GM10248 (cell line): ENCODE results near the gene VMAC.

Experiments
- CTCF ChIA-PET: fragments of 300-600 bp; sonication (Branson Sonifier 250); formaldehyde crosslinking; extraction: SDS; loops from one replicate; lab custom pipeline; 2021; ENCODE audit warnings: antibody characterized with exemption; lab: Yijun Ruan, JAX
- POLR2A ChIA-PET: fragments of 350-650 bp; sonication (Branson Sonifier 250); formaldehyde crosslinking; extraction: SDS; loops from one replicate; lab custom pipeline; 2020; ENCODE audit warnings: antibody characterized with exemption; lab: Yijun Ruan, JAX
- DNase-seq: peaks from one replicate; pipeline ENCODE4 v3.0.0; 2012; ENCODE audit errors: extremely low spot score
- TF ChIP-seq, protein P1 (sequence below): IDR thresholded peaks from 2 replicates; pipeline ENCODE4 v1.5.1; 2012; ENCODE audit warnings: mild to moderate bottlenecking, low read depth; ENCODE audit errors: extremely low read depth, missing control alignments, control extremely low read depth

VMAC gene

DNA sequence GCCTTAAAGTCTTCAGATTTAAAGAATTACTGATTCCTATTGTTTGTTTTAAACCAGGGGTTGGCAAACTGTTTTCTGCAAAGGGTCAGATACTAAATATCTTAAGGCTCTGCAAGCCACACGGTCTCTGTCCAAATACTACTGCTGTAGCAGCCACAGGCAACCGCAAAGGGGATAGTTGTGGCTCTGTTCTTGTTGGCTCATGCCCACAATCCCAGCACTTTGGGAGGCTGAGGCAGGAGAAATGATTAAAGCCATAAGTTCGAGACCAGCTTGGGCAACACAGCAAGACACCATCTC lies 50.9 kb downstream of the VMAC start:
- TF ChIP-seq, protein P1, sequence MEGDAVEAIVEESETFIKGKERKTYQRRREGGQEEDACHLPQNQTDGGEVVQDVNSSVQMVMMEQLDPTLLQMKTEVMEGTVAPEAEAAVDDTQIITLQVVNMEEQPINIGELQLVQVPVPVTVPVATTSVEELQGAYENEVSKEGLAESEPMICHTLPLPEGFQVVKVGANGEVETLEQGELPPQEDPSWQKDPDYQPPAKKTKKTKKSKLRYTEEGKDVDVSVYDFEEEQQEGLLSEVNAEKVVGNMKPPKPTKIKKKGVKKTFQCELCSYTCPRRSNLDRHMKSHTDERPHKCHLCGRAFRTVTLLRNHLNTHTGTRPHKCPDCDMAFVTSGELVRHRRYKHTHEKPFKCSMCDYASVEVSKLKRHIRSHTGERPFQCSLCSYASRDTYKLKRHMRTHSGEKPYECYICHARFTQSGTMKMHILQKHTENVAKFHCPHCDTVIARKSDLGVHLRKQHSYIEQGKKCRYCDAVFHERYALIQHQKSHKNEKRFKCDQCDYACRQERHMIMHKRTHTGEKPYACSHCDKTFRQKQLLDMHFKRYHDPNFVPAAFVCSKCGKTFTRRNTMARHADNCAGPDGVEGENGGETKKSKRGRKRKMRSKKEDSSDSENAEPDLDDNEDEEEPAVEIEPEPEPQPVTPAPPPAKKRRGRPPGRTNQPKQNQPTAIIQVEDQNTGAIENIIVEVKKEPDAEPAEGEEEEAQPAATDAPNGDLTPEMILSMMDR = no peak
- POLR2A ChIA-PET = no interaction called here
- CTCF ChIA-PET = interaction anchor here (1.0 to 12.0 kb wide), 4 partner anchors 9 to 67 kb away, joined by 3 to 88 read pairs (median 12); no protein-coding TSS in a partner anchor
- no peak for DNase-seq

DNA sequence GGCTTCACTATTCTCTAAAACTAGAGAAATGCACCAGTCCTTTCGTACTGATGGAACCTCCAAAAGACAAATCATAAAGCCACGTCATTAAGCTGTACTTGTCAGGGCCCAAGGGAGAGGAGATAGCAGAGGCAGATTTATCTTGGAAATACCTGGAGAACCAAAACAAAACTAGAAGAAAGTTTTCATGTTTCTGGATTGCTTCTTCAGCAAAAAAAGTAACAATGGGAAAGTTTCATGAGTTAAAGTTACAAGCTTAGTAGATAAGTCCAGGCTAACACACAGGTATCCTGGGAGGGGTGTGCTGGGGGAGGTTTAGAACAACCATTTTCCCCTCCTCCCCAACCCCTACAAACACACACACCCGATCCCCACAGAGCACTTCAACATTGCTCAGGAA lies 51.7 kb downstream of the VMAC start:
- CTCF ChIA-PET = interaction anchor here (1.2 to 12.0 kb wide), 3 partner anchors 11 to 67 kb away, joined by 3 to 88 read pairs (median 20); no protein-coding TSS in a partner anchor
- TF ChIP-seq, protein P1 = no peak
- POLR2A ChIA-PET = no interaction called here
- DNase-seq = no peak

DNA sequence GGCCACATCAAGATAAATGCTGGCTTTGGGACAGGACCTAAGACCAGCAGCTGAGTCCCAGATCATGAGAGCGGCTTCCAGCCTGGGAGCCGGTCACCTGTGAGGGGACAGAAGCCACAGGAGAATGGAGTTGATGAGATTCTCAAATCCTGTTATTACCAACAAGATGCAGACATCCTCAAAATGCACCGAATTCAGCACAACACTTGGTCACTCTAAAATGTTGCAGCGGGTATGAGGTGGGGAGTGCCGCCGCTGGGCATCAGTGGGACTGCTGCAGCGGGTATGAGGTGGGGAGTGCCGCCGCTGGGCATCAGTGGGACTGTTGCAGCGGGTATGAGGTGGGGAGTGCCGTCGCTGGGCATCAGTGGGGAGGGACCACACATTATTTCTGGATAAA lies 52.1 kb downstream of the VMAC start:
- ChIA-PET CTCF (interaction anchor here (1.1 to 12.0 kb wide), 3 partner anchors 11 to 66 kb away, joined by 3 to 88 read pairs (median 20); no protein-coding TSS in a partner anchor), POLR2A (no interaction called here)
- DNase-seq = no peak
- TF ChIP-seq, protein P1 = no peak

DNA sequence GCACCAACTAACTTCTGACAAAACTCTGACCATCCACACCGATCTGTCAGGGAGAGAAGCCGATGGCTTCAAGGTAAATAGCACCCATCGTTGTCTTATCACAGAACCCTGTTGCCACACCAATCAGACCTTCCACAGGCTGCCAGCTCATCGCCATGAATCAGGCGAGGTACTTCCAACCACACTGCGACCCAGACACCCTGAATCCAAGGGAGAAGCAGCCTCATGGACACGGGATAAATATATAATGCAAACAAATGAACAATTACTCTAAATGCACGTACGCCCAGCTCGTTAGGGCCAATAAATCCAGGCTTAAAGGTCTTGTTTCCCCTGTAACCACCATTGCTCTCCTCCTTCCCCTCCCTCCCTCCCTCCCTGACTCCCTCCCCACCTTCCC lies 52.5 kb downstream of the VMAC start:
- ChIA-PET POLR2A (interaction anchor here (0.5 kb wide), 1 partner anchor 439 kb away, joined by 8 read pairs; no protein-coding TSS in a partner anchor), CTCF (interaction anchor here (1.0 to 12.0 kb wide), 4 partner anchors 10 to 66 kb away, joined by 3 to 88 read pairs (median 12); no protein-coding TSS in a partner anchor)
- DNase-seq = no peak
- TF ChIP-seq, protein P1 = no peak

DNA sequence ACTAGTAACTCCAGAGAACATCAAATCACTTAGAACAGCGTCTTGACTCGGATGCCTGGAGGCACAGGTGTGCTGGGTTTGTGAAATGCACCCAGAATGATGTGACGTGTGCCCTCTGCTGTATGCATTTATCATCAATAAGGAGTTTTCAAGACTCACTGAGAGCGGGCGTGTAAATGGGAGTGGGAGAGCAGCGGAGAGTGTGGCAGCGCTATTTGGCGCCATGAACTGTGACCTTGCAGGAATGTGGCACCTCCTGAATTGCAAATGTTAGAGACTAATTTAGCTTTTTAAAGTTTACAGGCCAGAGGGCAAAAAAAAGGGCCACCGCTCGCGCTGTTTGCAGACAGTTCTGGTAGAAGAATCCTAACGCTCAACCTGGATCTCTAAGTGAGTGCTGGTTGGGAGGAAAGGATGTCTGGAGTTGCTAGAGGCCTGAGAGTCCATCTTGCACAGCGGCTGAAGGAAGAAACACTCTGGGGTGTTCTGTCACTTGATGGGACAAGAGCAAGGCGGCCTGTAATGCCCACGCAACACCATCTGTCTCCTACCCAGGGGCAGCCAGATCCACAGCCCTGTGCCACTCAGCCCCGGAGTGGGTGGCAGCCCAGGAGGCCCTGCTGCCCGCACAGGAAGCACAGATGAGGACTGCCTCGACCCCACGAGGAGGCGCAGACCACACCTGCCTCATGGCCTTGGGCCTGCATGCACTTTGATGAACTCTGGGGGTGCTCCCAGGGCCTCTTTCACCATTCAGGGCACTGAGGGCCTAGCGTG lies 53.6 kb downstream of the VMAC start:
- TF ChIP-seq, protein P1 = no peak
- ChIA-PET POLR2A (no interaction called here), CTCF (interaction anchor here (1.0 to 12.0 kb wide), 3 partner anchors 9 to 65 kb away, joined by 4 to 88 read pairs (median 20); no protein-coding TSS in a partner anchor)
- no peak for DNase-seq

DNA sequence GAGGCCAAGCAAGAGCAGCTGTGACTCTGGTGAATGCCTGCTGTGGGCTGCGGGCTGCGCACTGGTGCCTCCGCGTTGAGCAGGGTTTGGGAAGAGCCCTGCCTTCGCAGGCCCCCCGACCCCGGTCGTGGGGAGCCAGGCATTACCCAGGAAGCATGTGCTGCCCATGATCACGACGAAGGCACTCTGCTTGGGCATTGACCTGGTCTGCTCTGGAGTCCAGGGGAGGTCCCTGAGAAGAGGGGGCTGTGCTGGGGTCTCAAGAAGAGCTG lies 54.1 kb downstream of the VMAC start:
- TF ChIP-seq, protein P1 = no peak
- ChIA-PET POLR2A (no interaction called here), CTCF (interaction anchor here (5.4 to 12.0 kb wide), 2 partner anchors 9 to 64 kb away, joined by 20 to 88 read pairs; no protein-coding TSS in a partner anchor)
- DNase-seq = no peak
